ENCODE results near the gene MYT1.

GRCh38 chr20:64232794-64233193 lies 68.5 kb downstream of the MYT1 start:
- TF ChIP-seq POLR2A (IDR thresholded peaks at IDR 0.05; ENCODE audit: low read length), result no peak
- no peak for TF ChIP-seq GATA1 (IDR thresholded peaks at IDR 0.05; ENCODE audit: low read depth, low read length)

Measured in erythroblast (primary cell).